AG04449 (cell line): ENCODE measurements around the gene OTOP3.

Source experiments
- CTCF ChIA-PET: fragments of 350-600 bp; formaldehyde crosslinking; extraction: SDS; loops from one replicate; lab custom pipeline; 2021; ENCODE audit warnings: antibody characterized with exemption; lab: Yijun Ruan, JAX
- POLR2A ChIA-PET: fragments of 400-600, 350-600 bp; formaldehyde crosslinking; extraction: SDS; loops from one replicate; lab custom pipeline; 2020; ENCODE audit warnings: antibody characterized with exemption, inconsistent platforms; lab: Yijun Ruan, JAX
- DNase-seq: peaks from one replicate; pipeline ENCODE4 v3.0.0-alpha.2; 2010; ENCODE audit warnings: low read depth, low spot score
- H3K4me3 ChIP-seq: 2 replicates; pipeline ENCODE4 v1.5.1; 2011; ENCODE audit warnings: low read depth, mild to moderate bottlenecking, control low read depth, low read length
- CTCF ChIP-seq: IDR thresholded peaks from one replicate; pipeline ENCODE4 v1.5.1; 2011; ENCODE audit warnings: mild to moderate bottlenecking, moderate library complexity, low read length, control low read depth, inconsistent platforms; ENCODE audit not compliant: insufficient read depth; ENCODE audit errors: missing control alignments

The OTOP3 gene, protein sequence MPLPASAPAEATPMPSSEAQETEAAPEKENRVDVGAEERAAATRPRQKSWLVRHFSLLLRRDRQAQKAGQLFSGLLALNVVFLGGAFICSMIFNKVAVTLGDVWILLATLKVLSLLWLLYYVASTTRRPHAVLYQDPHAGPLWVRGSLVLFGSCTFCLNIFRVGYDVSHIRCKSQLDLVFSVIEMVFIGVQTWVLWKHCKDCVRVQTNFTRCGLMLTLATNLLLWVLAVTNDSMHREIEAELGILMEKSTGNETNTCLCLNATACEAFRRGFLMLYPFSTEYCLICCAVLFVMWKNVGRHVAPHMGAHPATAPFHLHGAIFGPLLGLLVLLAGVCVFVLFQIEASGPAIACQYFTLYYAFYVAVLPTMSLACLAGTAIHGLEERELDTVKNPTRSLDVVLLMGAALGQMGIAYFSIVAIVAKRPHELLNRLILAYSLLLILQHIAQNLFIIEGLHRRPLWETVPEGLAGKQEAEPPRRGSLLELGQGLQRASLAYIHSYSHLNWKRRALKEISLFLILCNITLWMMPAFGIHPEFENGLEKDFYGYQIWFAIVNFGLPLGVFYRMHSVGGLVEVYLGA

DNA sequence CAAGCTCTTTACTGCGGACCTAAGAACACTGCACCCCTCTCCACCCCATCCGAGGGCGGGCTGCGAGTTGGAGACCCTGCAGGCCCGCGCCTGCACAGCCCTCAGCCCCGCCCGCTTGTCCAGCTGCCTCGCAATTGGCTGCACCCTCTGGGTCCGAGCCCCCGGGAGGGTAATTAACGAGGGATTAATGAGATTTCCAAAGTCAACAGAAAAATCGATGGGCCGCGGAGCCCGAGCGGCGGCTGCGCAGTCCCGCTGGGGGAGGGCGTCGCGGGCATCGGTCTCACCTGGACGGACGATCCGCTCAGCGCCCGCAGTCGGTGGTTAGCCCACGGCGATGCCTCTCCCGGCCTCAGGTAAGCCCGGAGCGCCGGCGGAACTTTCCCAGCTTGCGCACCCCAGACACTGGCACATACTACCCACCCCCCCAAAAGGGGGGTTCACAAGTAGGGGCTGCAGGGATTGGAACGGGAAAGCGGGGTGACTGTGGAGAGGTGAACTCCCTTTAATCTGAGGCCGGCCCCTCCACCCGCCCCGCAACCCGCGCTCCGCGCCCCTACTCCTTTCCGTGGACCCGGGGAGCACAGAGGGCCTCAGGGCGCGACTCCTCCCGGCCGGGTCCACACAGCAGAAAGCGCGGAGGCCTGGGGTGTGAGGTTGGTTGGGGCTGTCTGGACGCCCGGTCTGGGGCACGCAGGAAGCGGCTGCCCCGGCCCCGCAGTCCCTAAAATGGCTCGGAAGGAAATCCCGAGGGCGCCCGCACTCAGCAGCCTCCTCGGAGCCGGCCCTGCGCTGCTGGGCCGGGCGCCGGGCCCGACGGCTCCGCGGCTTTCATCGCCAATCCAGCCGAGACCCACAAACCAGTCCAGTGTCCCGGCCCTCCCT lies at the start of gene OTOP3:
Gene OTOP3 (plus strand): TSS at position 314 of the 885 bp plus-strand sequence. CDS start 24 bp downstream, at position 338.
- H3K4me3 ChIP-seq = no peak within 1 kb of the TSS
- ChIA-PET CTCF (interaction anchor here (1.0 to 3.7 kb wide), 2 partner anchors 13 to 22 kb away, joined by 3 to 19 read pairs; partner anchors contain the start of gene USH1G), POLR2A (no interaction called here)
- DNase-seq = no peak
- TF ChIP-seq CTCF = no peak

DNA sequence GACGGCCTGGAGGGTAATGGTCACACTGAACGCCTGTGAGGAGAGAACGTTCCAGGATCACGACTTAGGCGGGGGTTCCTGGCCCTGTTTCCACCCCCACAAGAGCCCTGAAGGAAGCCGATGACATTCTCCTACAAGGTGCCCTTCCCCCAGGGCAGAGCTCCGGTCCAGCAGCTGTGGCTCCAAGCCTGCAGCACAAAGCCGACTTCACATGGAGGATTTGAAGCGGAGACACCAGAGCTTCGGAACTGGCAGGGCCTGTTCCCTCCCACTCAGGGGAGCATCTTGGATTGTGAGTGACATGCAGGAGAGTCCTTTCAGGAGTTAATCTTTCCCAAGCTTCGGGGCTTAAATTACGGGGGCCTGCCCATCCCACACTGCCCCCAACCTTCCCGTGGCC lies 47.2 kb upstream of the OTOP3 start:
- TF ChIP-seq CTCF = no peak
- CTCF ChIA-PET = interaction anchor here (0.7 to 1.7 kb wide), 2 partner anchors 23 to 95 kb away, joined by 3 read pairs; no protein-coding TSS in a partner anchor
- H3K4me3 ChIP-seq = no peak overlapping the region
- no peak for DNase-seq
- POLR2A ChIA-PET = no interaction called here

DNA sequence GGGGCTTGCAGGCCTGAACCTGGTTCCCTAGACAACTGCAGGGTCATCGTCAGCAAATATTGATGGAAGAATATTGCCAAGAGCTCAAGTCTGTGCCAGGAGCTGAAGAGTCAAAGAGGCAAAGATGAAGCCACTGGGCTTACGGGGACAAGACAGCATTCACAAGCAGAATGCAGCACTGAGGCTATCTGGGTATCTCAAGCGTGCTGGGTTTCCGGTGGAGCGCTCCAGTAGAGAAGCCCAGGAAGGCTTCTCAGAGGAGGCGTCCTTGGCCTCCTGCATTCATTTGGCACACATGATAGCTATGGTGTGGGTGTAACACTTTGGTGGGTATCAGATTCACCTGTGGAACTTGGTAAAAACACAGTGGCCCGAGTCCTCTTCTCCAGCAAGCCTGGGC lies 45.1 kb upstream of the OTOP3 start:
- CTCF ChIA-PET = no interaction called here
- no peak for DNase-seq
- no peak for TF ChIP-seq CTCF
- POLR2A ChIA-PET = no interaction called here
- H3K4me3 ChIP-seq = no peak overlapping the region

GRCh38 chr17:74892013-74892841 lies 43.5 kb upstream of the OTOP3 start:
- POLR2A ChIA-PET = no interaction called here
- CTCF ChIA-PET = interaction anchor here (1.2 kb wide), 1 partner anchor 66 kb away, joined by 3 read pairs; no protein-coding TSS in a partner anchor
- no peak overlapping the region for H3K4me3 ChIP-seq
- no peak for DNase-seq
- no peak for TF ChIP-seq CTCF

DNA sequence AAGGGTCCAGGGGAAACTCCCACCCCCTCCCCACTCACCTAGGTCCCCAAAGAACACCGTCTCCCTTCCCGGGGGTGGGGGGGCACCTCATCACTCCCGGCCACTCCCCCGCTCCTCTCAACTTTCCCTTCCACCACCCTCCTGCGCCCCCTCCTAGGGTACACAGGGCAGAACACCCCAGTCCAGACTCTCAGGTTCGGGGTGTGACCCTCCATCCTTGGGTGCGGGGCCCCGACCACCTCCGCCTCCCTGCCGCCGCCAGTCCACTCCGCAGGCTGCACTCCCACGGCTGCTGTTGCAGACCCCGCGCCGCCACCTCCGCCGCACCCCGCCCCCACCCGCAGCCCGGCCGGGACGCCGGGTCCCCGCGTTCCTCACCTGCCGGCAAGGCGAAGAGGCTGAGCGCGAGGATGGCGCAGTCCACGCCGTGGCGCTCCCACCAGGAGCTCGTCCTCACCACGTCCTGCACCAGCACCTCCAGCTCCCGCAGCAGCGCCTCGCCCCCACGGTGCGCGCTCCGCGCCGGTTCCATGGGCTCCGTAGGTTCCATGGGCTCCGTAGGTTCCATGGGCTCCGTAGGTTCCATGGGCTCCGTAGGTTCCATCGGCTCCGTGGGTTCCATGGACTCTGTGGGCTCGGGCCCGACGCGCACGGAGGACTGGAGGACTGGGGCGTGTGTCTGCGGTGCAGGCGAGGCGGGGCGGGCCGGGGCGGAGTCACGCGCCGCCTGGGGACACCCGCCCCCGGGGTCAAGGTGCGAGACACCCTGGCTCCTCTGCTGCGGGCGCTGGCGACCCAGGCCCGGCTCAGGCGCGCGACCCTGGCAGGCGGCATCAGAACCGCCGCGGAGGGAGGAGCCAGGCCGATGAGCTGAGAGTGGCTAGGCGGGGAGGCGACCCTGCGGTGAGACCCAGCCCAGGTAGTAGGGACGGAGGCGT lies 42.5 kb upstream of the OTOP3 start, which contains the start of gene FADS6:
Gene FADS6 (minus strand): TSS at position 660 of the 938 bp plus-strand sequence. CDS start 38 bp downstream, at position 622.
- ChIA-PET POLR2A (interaction anchor here (0.6 kb wide), 1 partner anchor 20 kb away, joined by 3 read pairs; the partner anchor contains the start of gene FDXR), CTCF (no interaction called here)
- DNase-seq = no peak
- H3K4me3 ChIP-seq = no peak within 1 kb of the TSS
- TF ChIP-seq CTCF = no peak
